Stimulated activated CD4-positive, alpha-beta T cell treated with anti-CD3 and anti-CD28 coated beads, Interleukin-15, amount 100 ng/mL, for 48 hours (primary cell): Measurements from ENCODE around the gene SYCP2.
"Not testable (repeated sequence)": the region's sequence is repeated elsewhere in the genome, so short reads cannot be mapped to it uniquely, and the experiment has no call there.

ENCODE experiments used
- DNase-seq, 2 donors: peaks; one replicate each; pipeline ENCODE4 v3.0.0-alpha.2; 2020; ENCODE audit warnings: low read depth in 2 of 2

SYCP2 gene

GRCh38 chr20:59911041-59911440 is 22.4 kb downstream of the SYCP2 start:
- DNase-seq, result no peak

GRCh38 chr20:59908855-59909254 is 24.6 kb downstream of the SYCP2 start:
- DNase-seq, result no peak

GRCh38 chr20:59903621-59904020 is 29.8 kb downstream of the SYCP2 start:
- no peak for DNase-seq

- DNase-seq, result no peak
Observed at GRCh38 chr20:59902470-59902869, 31.0 kb downstream of the SYCP2 start.

- no peak for DNase-seq
Observed at GRCh38 chr20:59895908-59896307, 37.5 kb downstream of the SYCP2 start.

GRCh38 chr20:59891581-59891980 is 41.9 kb downstream of the SYCP2 start:
- DNase-seq, result no peak

- not testable (repeated sequence) for DNase-seq
Observed at GRCh38 chr20:59890035-59890434, 43.4 kb downstream of the SYCP2 start.

- DNase-seq, result no peak
Observed at GRCh38 chr20:59888050-59888449, 45.4 kb downstream of the SYCP2 start.

- no peak for DNase-seq
Observed at GRCh38 chr20:59884494-59884893, 48.9 kb downstream of the SYCP2 start.

GRCh38 chr20:59880198-59880597 is 53.2 kb downstream of the SYCP2 start:
- DNase-seq, result no peak

- no peak for DNase-seq
Observed at GRCh38 chr20:59873409-59873808, 60.0 kb downstream of the SYCP2 start.

GRCh38 chr20:59871096-59871495 is 62.3 kb downstream of the SYCP2 start:
- DNase-seq, result no peak

- DNase-seq, result no peak
Observed at GRCh38 chr20:59866338-59866737, 67.1 kb downstream of the SYCP2 start.

- no peak for DNase-seq
Observed at GRCh38 chr20:59864726-59865125, 68.7 kb downstream of the SYCP2 start.

- DNase-seq, result no peak
Observed at GRCh38 chr20:59863058-59863457, 70.4 kb downstream of the SYCP2 start.

- DNase-seq, result no peak
Observed at GRCh38 chr20:59861401-59861800, 72.0 kb downstream of the SYCP2 start.

GRCh38 chr20:59858425-59858824 is 75.0 kb downstream of the SYCP2 start:
- no peak for DNase-seq

- no peak for DNase-seq
Observed at GRCh38 chr20:59857966-59858365, 75.5 kb downstream of the SYCP2 start.

- DNase-seq, result not testable (repeated sequence)
Observed at GRCh38 chr20:59856941-59857340, 76.5 kb downstream of the SYCP2 start.

- not testable (repeated sequence) for DNase-seq
Observed at GRCh38 chr20:59856526-59856925, 76.9 kb downstream of the SYCP2 start.

GRCh38 chr20:59850018-59850641 is 83.3 kb downstream of the SYCP2 start:
- DNase-seq, result no peak

GRCh38 chr20:59848182-59848581 is 85.3 kb downstream of the SYCP2 start:
- no peak for DNase-seq

GRCh38 chr20:59845472-59845871 is 88.0 kb downstream of the SYCP2 start:
- DNase-seq, result no peak

GRCh38 chr20:59839400-59839799 is 94.0 kb downstream of the SYCP2 start:
- no peak for DNase-seq
